Mesendoderm (in vitro differentiated cells): ENCODE measurements around the gene TEDDM1.

Experiments
- DNase-seq: peaks from one replicate; pipeline ENCODE4 v3.0.0; 2013
- H2AK5ac ChIP-seq: 2 replicates; pipeline ENCODE4 v1.6.1; 2013; ENCODE audit warnings: low read length, inconsistent platforms
- H2BK120ac ChIP-seq: 2 replicates; pipeline ENCODE4 v1.6.1; 2013; ENCODE audit warnings: low read depth, mild to moderate bottlenecking, low read length, moderate library complexity, mixed read lengths
- H2BK15ac ChIP-seq: replicated peaks from 2 replicates; pipeline ENCODE4 v1.6.1; 2013; ENCODE audit warnings: low read depth, mild to moderate bottlenecking, moderate library complexity
- H2BK5ac ChIP-seq: 2 replicates; pipeline ENCODE4 v1.6.1; 2013; ENCODE audit warnings: low read length, inconsistent platforms
- H3K18ac ChIP-seq: 2 replicates; pipeline ENCODE4 v1.6.1; 2013; ENCODE audit warnings: mild to moderate bottlenecking, low read length, mixed read lengths
- H3K23ac ChIP-seq: one replicate; pipeline ENCODE4 v1.6.1; 2013; ENCODE audit warnings: low read length
- H3K27ac ChIP-seq: 2 replicates; pipeline ENCODE4 v1.5.1; 2013; ENCODE audit warnings: low read depth, mild to moderate bottlenecking, inconsistent platforms, low read length, moderate library complexity
- H3K27me3 ChIP-seq: 2 replicates; pipeline ENCODE4 v1.6.1; 2013; ENCODE audit warnings: low read length, control low read depth, mild to moderate bottlenecking, inconsistent platforms; ENCODE audit not compliant: insufficient read depth, poor library complexity
- H3K36me3 ChIP-seq: 2 replicates; pipeline ENCODE4 v1.6.1; 2013; ENCODE audit warnings: low read length, inconsistent platforms; ENCODE audit not compliant: control insufficient read depth, insufficient read depth
- H3K4ac ChIP-seq: one replicate; pipeline ENCODE4 v1.6.1; 2013; ENCODE audit warnings: low read depth, mild to moderate bottlenecking, low read length, moderate library complexity
- H3K4me1 ChIP-seq: 2 replicates; pipeline ENCODE4 v1.6.1; 2013; ENCODE audit warnings: low read depth, low read length, inconsistent platforms; ENCODE audit not compliant: control insufficient read depth
- H3K4me2 ChIP-seq: 2 replicates; pipeline ENCODE4 v1.6.1; 2013; ENCODE audit warnings: low read length
- H3K4me3 ChIP-seq: 2 replicates; pipeline ENCODE4 v1.5.1; 2013; ENCODE audit warnings: mild to moderate bottlenecking, low read length
- H3K56ac ChIP-seq: one replicate; pipeline ENCODE4 v1.6.1; 2013; ENCODE audit warnings: low read length
- H3K79me1 ChIP-seq: 2 replicates; pipeline ENCODE4 v1.6.1; 2013; ENCODE audit warnings: low read length, inconsistent platforms
- H3K79me2 ChIP-seq: 2 replicates; pipeline ENCODE4 v1.6.1; 2013; ENCODE audit warnings: mild to moderate bottlenecking, low read length; ENCODE audit not compliant: control insufficient read depth, insufficient read depth
- H3K9ac ChIP-seq: 2 replicates; pipeline ENCODE4 v1.6.1; 2013; ENCODE audit warnings: low read length, inconsistent platforms
- H4K5ac ChIP-seq: one replicate; pipeline ENCODE4 v1.6.1; 2013; ENCODE audit warnings: low read length
- H4K8ac ChIP-seq: one replicate; pipeline ENCODE4 v1.6.1; 2013; ENCODE audit warnings: low read depth, mild to moderate bottlenecking, control low read depth, low read length, moderate library complexity
- WGBS: extraction: QIAGEN DNeasy Blood & Tissue Kit; methylation state at CpG from one replicate; pipeline ENCODE4 v1.1.7; 2013; ENCODE audit warnings: low lambda C conversion rate, missing lambda C conversion rate; ENCODE audit not compliant: insufficient coverage; ENCODE audit errors: extremely low coverage; 5-methylcytosine and 5-hydroxymethylcytosine counted together

TEDDM1 gene

DNA sequence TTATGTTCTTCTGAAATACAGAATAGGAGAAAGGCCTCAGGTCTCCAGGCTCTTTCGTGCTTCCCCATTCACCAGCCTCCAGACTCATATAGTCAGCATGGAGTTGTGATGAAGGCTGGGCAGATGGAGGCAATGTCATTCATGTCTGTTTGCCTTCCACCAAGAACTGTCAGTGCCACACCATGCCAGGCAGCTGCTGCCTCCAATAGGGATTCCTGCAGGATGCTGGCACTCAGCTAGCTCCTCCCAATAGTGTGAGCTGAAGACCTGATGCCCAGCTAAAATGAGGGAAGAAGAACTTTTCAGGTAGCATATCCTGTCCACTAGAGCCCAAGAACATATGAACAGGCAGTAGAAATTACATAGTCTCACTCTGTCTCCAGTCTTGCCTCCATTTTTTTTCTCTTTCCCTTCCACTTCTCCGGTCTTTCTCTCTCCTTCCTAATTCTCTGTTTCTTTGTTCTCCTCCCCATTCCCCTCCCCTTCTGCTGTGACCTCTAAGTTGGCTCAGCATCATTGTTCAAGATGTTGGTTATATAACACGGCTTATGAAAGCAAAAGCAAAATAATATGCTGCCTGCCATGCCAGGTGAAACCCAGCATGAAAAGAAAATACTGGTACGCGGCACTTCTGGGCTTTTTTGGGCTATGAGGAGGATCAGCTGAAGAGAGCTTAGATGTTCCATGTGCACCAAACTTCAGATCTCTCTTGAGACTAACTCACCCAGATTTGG lies 26.2 kb downstream of the TEDDM1 start:
- WGBS, result no CpG with 5 or more reads among the region's 5 CpGs
- no peak overlapping the region for H2BK120ac ChIP-seq

DNA sequence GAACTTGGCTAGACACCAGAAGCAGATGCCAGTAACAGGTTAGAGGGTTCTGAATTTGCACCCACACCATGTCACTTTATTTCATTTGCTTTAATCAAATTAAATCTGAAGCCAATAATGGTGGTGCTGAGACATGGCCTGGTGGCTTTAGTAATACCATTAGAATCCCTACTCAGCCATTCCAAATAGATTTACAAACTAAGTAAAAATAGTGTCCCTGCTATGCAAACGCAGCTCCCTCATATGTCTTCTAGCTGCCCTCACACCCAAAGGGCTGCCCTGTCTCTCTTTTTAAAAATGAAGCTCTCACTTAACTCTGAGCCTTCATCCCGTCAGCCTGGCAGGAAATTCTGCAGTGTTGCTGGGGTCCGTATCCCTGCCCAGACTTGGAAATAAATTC lies 29.9 kb downstream of the TEDDM1 start:
- Histone ChIP-seq H3K27me3 (no peaks in the 10 kb centered on the region), H3K4me1 (no peaks in the 10 kb centered on the region), H3K79me1 (no peaks in the 10 kb centered on the region), H3K56ac (no peak overlapping the region), H3K79me2 (no peaks in the 10 kb centered on the region), H3K27ac (no peak overlapping the region), H4K8ac (no peak overlapping the region), H3K4ac (no peak overlapping the region), H3K36me3 (no peaks in the 10 kb centered on the region), H2BK15ac (no peak overlapping the region), H2AK5ac (no peak overlapping the region), H3K4me3 (no peak overlapping the region), H4K5ac (no peak overlapping the region), H3K9ac (no peak overlapping the region), H3K23ac (no peak overlapping the region), H2BK120ac (no peak overlapping the region), H2BK5ac (no peak overlapping the region), H3K18ac (no peak overlapping the region), H3K4me2 (no peak overlapping the region)
- DNase-seq, result no peak
- no CpG with 5 or more reads among the region's 3 CpGs for WGBS

More for the DNA sequence above, 26.2 kb downstream of the TEDDM1 start:
- no peaks in the 10 kb centered on the region for H3K4me1 ChIP-seq
- no peaks in the 10 kb centered on the region for H3K79me2 ChIP-seq
- no peak overlapping the region for H3K23ac ChIP-seq
- no peak overlapping the region for H4K8ac ChIP-seq
- H2AK5ac ChIP-seq, result no peak overlapping the region
- H4K5ac ChIP-seq, result no peak overlapping the region
- no peak overlapping the region for H3K4me2 ChIP-seq
- no peak overlapping the region for H2BK5ac ChIP-seq
- DNase-seq, result no peak
- H2BK15ac ChIP-seq, result no peak overlapping the region
- no peak overlapping the region for H3K27ac ChIP-seq
- H3K4ac ChIP-seq, result no peak overlapping the region
- H3K27me3 ChIP-seq, result no peaks in the 10 kb centered on the region
- H3K36me3 ChIP-seq, result no peaks in the 10 kb centered on the region
- no peak overlapping the region for H3K9ac ChIP-seq
- H3K56ac ChIP-seq, result no peak overlapping the region
- no peak overlapping the region for H3K18ac ChIP-seq
- no peak overlapping the region for H3K4me3 ChIP-seq
- H3K79me1 ChIP-seq, result no peaks in the 10 kb centered on the region

- H2BK120ac ChIP-seq, result no peak overlapping the region
- no peak overlapping the region for H2AK5ac ChIP-seq
- no peaks in the 10 kb centered on the region for H3K79me2 ChIP-seq
- no peak overlapping the region for H4K8ac ChIP-seq
- no peak overlapping the region for H2BK15ac ChIP-seq
- no peaks in the 10 kb centered on the region for H3K27me3 ChIP-seq
- H3K27ac ChIP-seq, result no peak overlapping the region
- H3K79me1 ChIP-seq, result no peaks in the 10 kb centered on the region
- no peaks in the 10 kb centered on the region for H3K4me1 ChIP-seq
- DNase-seq, result no peak
- no peak overlapping the region for H3K23ac ChIP-seq
- no peak overlapping the region for H4K5ac ChIP-seq
- no peak overlapping the region for H3K56ac ChIP-seq
- H3K18ac ChIP-seq, result no peak overlapping the region
- no CpG with 5 or more reads among the region's 4 CpGs for WGBS
- no peak overlapping the region for H3K4ac ChIP-seq
- no peak overlapping the region for H2BK5ac ChIP-seq
- no peak overlapping the region for H3K9ac ChIP-seq
- no peaks in the 10 kb centered on the region for H3K36me3 ChIP-seq
- H3K4me2 ChIP-seq, result no peak overlapping the region
- H3K4me3 ChIP-seq, result no peak overlapping the region
Observed at GRCh38 chr1:182368903-182369302, 31.6 kb downstream of the TEDDM1 start.

DNA sequence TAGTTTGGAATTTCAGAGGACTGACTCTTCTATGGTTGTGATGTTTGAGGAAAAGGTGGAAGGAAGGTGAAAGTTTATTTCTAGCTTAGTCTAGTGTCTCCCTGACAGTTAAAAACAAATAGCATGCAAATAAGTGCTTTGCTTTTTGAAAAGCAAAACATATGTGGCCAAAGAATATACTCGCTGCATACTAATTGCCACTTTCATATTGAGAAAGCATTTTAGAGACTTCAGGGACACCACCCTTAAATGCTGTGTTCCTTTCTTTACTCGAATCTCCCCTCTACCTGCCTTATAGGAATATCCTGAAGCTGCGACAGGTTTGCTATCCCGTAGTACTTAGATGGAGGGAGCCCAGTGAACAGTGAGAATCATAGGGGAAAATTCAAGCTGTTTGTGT lies 32.1 kb downstream of the TEDDM1 start:
- Histone ChIP-seq H3K9ac (no peak overlapping the region), H2BK120ac (no peak overlapping the region), H2BK5ac (no peak overlapping the region), H3K36me3 (no peaks in the 10 kb centered on the region), H3K23ac (no peak overlapping the region), H3K27ac (no peak overlapping the region), H2BK15ac (no peak overlapping the region), H3K56ac (no peak overlapping the region), H3K18ac (no peak overlapping the region), H4K5ac (no peak overlapping the region), H3K4me1 (no peaks in the 10 kb centered on the region), H2AK5ac (no peak overlapping the region), H3K4ac (no peak overlapping the region), H3K4me3 (no peak overlapping the region), H3K4me2 (no peak overlapping the region), H3K79me1 (no peaks in the 10 kb centered on the region), H3K27me3 (no peaks in the 10 kb centered on the region), H4K8ac (no peak overlapping the region), H3K79me2 (no peaks in the 10 kb centered on the region)
- WGBS, result no CpG with 5 or more reads among the region's 4 CpGs
- no peak for DNase-seq

- Histone ChIP-seq H2BK15ac (no peak overlapping the region), H3K27ac (no peak overlapping the region), H3K79me1 (no peaks in the 10 kb centered on the region), H3K4ac (no peak overlapping the region), H2BK120ac (no peak overlapping the region), H3K9ac (no peak overlapping the region), H3K4me3 (no peak overlapping the region), H4K8ac (no peak overlapping the region), H2BK5ac (no peak overlapping the region), H3K4me1 (no peaks in the 10 kb centered on the region), H3K27me3 (no peaks in the 10 kb centered on the region), H3K18ac (no peak overlapping the region), H3K56ac (no peak overlapping the region), H3K79me2 (no peaks in the 10 kb centered on the region), H4K5ac (no peak overlapping the region), H2AK5ac (no peak overlapping the region), H3K4me2 (no peak overlapping the region), H3K23ac (no peak overlapping the region), H3K36me3 (no peaks in the 10 kb centered on the region)
- DNase-seq, result no peak
- no CpG with 5 or more reads among the region's 2 CpGs for WGBS
Observed at GRCh38 chr1:182367926-182368325, 32.5 kb downstream of the TEDDM1 start.

DNA sequence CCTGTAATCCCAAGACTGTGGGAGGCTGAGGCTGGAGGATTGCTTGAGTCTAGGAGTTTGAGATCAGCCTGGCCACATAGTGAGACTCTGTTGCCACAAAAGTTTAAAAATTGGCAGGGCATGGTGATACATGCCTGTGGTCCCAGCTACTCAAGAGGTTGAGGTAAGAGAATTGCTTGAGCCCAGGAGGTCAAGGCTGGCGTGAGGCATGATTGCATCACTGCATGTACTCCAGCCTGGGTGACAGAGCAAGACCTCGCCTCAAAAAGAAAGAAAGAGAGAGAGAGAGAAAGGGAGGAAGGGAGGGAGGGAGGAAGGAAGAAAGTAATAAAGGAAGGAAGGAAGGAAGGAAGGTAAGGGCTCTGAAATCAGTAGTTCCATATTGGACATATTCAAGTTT lies 33.9 kb downstream of the TEDDM1 start:
- Histone ChIP-seq H3K4ac (no peak overlapping the region), H4K8ac (no peak overlapping the region), H3K4me1 (no peaks in the 10 kb centered on the region), H3K27ac (no peak overlapping the region), H3K27me3 (no peaks in the 10 kb centered on the region), H3K56ac (no peak overlapping the region), H3K79me2 (no peaks in the 10 kb centered on the region), H3K4me2 (no peak overlapping the region), H2AK5ac (no peak overlapping the region), H2BK120ac (no peak overlapping the region), H3K9ac (no peak overlapping the region), H2BK15ac (no peak overlapping the region), H3K4me3 (no peak overlapping the region), H3K36me3 (no peaks in the 10 kb centered on the region), H3K79me1 (no peaks in the 10 kb centered on the region), H3K18ac (no peak overlapping the region), H2BK5ac (no peak overlapping the region), H3K23ac (no peak overlapping the region), H4K5ac (no peak overlapping the region)
- WGBS, result no CpG with 5 or more reads among the region's 2 CpGs
- no peak for DNase-seq
